Endometrial microvascular endothelial cells (primary cell): ENCODE results near the gene RPL18. TPM values are rescaled to one million over a fixed set of nuclear protein-coding genes. Genes with fewer than 3 reads are reported as not detected.

ENCODE experiments used
- in situ Hi-C: cut with HindIII; loops from 2 replicates; pipeline ENCODE4 v1.10.0; 2017; ENCODE audit warnings: low sequenced_read_pairs, low pct_unique_long_range_greater_than_20kb; ENCODE audit errors: inconsistent ontology term
- total RNA-seq: library from RNA; depleted of rRNA; stranded (reverse); fragments of >200 nt; gene quantifications from one replicate; pipeline ENCODE4 v1.2.3, GENCODE V29; 2015; ENCODE audit errors: inconsistent ontology term

The RPL18 gene
- total RNA-seq, 1 donor from 2014 or later: 2,158 TPM

GRCh38 chr19:48646001-48646721, 27.2 kb upstream of the RPL18 start, which contains the start of gene CA11:
Gene CA11, minus strand, starts transcription at chr19:48646187. Its CDS starts 555 bp downstream, at chr19:48645632.
- in situ Hi-C loops: no loop called here

- in situ Hi-C loops: no loop called here
Measured at GRCh38 chr19:48645620-48646000, 26.6 kb upstream of the RPL18 start.

- in situ Hi-C loops: no loop called here
Measured at GRCh38 chr19:48644839-48645619, 26.1 kb upstream of the RPL18 start.

GRCh38 chr19:48644355-48644754, 25.4 kb upstream of the RPL18 start:
- in situ Hi-C loops: no loop called here

GRCh38 chr19:48642862-48643261, 23.9 kb upstream of the RPL18 start:
- in situ Hi-C loops: no loop called here

GRCh38 chr19:48641850-48642249, 22.9 kb upstream of the RPL18 start:
- in situ Hi-C loops: no loop called here

- in situ Hi-C loops: no loop called here
Measured at GRCh38 chr19:48639483-48640375, 20.8 kb upstream of the RPL18 start.

GRCh38 chr19:48638831-48639381, 19.9 kb upstream of the RPL18 start:
- in situ Hi-C loops: no loop called here

- in situ Hi-C loops: no loop called here
Measured at GRCh38 chr19:48637948-48638830, 19.2 kb upstream of the RPL18 start.

GRCh38 chr19:48637449-48637947, 18.5 kb upstream of the RPL18 start:
- in situ Hi-C loops: no loop called here

GRCh38 chr19:48636859-48637448, 18.0 kb upstream of the RPL18 start, which contains the start of gene DBP:
Gene DBP, minus strand, starts transcription at chr19:48637379. Its CDS starts 385 bp downstream, at chr19:48636994.
- in situ Hi-C loops: no loop called here

- in situ Hi-C loops: no loop called here
Measured at GRCh38 chr19:48635966-48636858, 17.2 kb upstream of the RPL18 start.

- in situ Hi-C loops: no loop called here
Measured at GRCh38 chr19:48635263-48635965, 16.4 kb upstream of the RPL18 start.

- in situ Hi-C loops: no loop called here
Measured at GRCh38 chr19:48634424-48635262, 15.7 kb upstream of the RPL18 start.

GRCh38 chr19:48634036-48634342, 15.0 kb upstream of the RPL18 start:
- in situ Hi-C loops: no loop called here
